Tibial nerve (tissue), 3 donors: Measurements from ENCODE around the gene TFEC.

Source experiments
- POLR2A ChIP-seq, 2 donors: fragments of 450-650 bp; IDR thresholded peaks; one replicate each; pipeline ENCODE4 v1.6.1; 2017; ENCODE audit warnings: antibody characterized with exemption in 2 of 2, mild to moderate bottlenecking in 2 of 2, moderate library complexity in 2 of 2
- TF ChIP-seq, protein P1 (sequence below), 5 experiments: fragments of 200-600 bp in 3 of 5; fragments of 450-650 bp in 2 of 5; sonication (generic) in 3 of 5; IDR thresholded peaks; one replicate each; pipeline ENCODE4 v1.5.1; 2016 to 2019; ENCODE audit warnings: antibody characterized with exemption in 5 of 5, mild to moderate bottlenecking in 3 of 5, moderate library complexity in 2 of 5

DNA sequence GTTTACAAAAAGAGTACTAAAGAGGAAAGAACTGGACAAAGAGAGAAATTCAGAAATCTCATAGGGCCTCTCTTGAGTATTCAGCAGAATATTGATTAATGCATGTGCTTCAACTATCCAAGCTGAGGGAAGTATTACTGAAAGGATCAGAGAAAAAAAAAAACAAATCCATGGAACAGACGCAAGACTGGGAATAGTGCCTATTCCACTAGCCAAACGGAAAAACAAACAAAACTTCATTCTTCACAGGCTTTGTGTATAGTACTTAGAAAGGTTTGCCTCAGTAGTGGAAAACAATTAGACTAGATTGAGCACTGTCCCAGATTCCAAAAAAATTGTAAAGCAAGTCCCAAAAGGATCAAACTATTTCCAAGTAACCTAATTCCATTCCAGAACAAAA lies 106.2 kb downstream of the TFEC start:
- TF ChIP-seq, protein P1, sequence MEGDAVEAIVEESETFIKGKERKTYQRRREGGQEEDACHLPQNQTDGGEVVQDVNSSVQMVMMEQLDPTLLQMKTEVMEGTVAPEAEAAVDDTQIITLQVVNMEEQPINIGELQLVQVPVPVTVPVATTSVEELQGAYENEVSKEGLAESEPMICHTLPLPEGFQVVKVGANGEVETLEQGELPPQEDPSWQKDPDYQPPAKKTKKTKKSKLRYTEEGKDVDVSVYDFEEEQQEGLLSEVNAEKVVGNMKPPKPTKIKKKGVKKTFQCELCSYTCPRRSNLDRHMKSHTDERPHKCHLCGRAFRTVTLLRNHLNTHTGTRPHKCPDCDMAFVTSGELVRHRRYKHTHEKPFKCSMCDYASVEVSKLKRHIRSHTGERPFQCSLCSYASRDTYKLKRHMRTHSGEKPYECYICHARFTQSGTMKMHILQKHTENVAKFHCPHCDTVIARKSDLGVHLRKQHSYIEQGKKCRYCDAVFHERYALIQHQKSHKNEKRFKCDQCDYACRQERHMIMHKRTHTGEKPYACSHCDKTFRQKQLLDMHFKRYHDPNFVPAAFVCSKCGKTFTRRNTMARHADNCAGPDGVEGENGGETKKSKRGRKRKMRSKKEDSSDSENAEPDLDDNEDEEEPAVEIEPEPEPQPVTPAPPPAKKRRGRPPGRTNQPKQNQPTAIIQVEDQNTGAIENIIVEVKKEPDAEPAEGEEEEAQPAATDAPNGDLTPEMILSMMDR (IDR thresholded peaks at IDR 0.05) = no peak
- TF ChIP-seq POLR2A (IDR thresholded peaks at IDR 0.05) = no peak
